K562 (cell line): ENCODE measurements around the gene GRIA4. TPM values are rescaled to one million over a fixed set of nuclear protein-coding genes. Genes with fewer than 3 reads are reported as not detected.

Experiments used
- ATAC-seq: fragments of 200-7000 bp; cut with Tn5 transposase; 3 replicates; pipeline ENCODE4 v1.9.1; 2020; ENCODE audit warnings: moderate library complexity
- BruUV-seq: library from RNA; stranded (reverse); fragments of 400-500 nt; replicated peaks from 2 replicates; lab custom pipeline; 2021; lab: Mats Ljungman, UMichigan
- CTCF ChIA-PET: fragments of 300-600 bp; formaldehyde crosslinking; extraction: SDS; loops from one replicate; lab custom pipeline; 2021; ENCODE audit warnings: low intra/inter-chr PET ratio; lab: Yijun Ruan, JAX
- POLR2A ChIA-PET: fragments of 300-600, 350-650 bp; sonication (Branson Sonifier 250); formaldehyde crosslinking; extraction: SDS; loops from one replicate; lab custom pipeline; 2021; ENCODE audit warnings: antibody characterized with exemption, inconsistent platforms; lab: Yijun Ruan, JAX
- DNase-seq, 4 experiments: peaks; one replicate each; pipeline versions ENCODE4 v3.0.0 to v3.0.0-alpha.2; 2011 to 2018; ENCODE audit warnings: low spot score in 3 of 4, mixed read lengths in 3 of 4; ENCODE audit errors: extremely low read depth in 1 of 4
- FAIRE-seq: peaks from 2 replicates; lab custom pipeline; 2011; peaks lifted over from hg19 to GRCh38; lab: Jason Lieb, UNC
- H2AFZ ChIP-seq: 2 replicates; pipeline ENCODE4 v1.6.0; 2011; ENCODE audit warnings: low read depth, low read length, control low read depth, inconsistent platforms
- H3K27ac ChIP-seq: fragments of 200-600 bp; 3 replicates; pipeline ENCODE4 v1.8.0; 2011; ENCODE audit warnings: low read depth, mild to moderate bottlenecking, control low read depth, inconsistent platforms, low read length, moderate library complexity, mixed read lengths; ENCODE audit errors: extremely low read depth
- H3K27me3 ChIP-seq, 2 experiments: fragments of 300-600 bp in 1 of 2; 2 replicates in 1 of 2; 3 replicates in 1 of 2; pipeline versions ENCODE4 v1.6.0 to v1.8.0; 2011; ENCODE audit warnings: inconsistent platforms in 2 of 2, low read length in 2 of 2, mild to moderate bottlenecking in 1 of 2, mixed read lengths in 1 of 2, moderate library complexity in 1 of 2; ENCODE audit not compliant: control insufficient read depth in 2 of 2, insufficient read depth in 2 of 2
- H3K36me3 ChIP-seq: fragments of 300-600 bp; 3 replicates; pipeline ENCODE4 v1.8.0; 2011; ENCODE audit warnings: mild to moderate bottlenecking, low read length, inconsistent platforms; ENCODE audit not compliant: control insufficient read depth, insufficient read depth
- H3K4me1 ChIP-seq, 2 experiments: fragments of 200-600 bp in 1 of 2; replicated peaks in 1 of 2; 2 replicates in 1 of 2; 3 replicates in 1 of 2; pipeline versions ENCODE4 v1.5.1 to v1.8.0; 2011; ENCODE audit warnings: inconsistent platforms in 2 of 2, low read length in 2 of 2, mild to moderate bottlenecking in 1 of 2, mixed read lengths in 1 of 2, moderate library complexity in 1 of 2; ENCODE audit not compliant: control insufficient read depth in 2 of 2, insufficient read depth in 2 of 2
- H3K4me2 ChIP-seq: 2 replicates; pipeline ENCODE4 v1.6.1; 2011; ENCODE audit warnings: low read length, control low read depth, inconsistent platforms, mixed read lengths; ENCODE audit not compliant: insufficient read depth
- H3K4me3 ChIP-seq: fragments of 200-600 bp; sonication (generic), shearing (Covaris generic); 2 replicates; pipeline ENCODE4 v1.5.1; 2016; ENCODE audit warnings: control low read depth, inconsistent platforms
- H3K79me2 ChIP-seq: fragments of 200-600 bp; 3 replicates; pipeline ENCODE4 v1.8.0; 2011; ENCODE audit warnings: low read length, inconsistent platforms; ENCODE audit not compliant: control insufficient read depth, insufficient read depth
- H3K9ac ChIP-seq, 2 experiments: 2 replicates each; pipeline versions ENCODE4 v1.6.0 to v1.6.1; 2011; ENCODE audit warnings: low read depth in 2 of 2, low read length in 2 of 2, control low read depth in 1 of 2, inconsistent platforms in 1 of 2, mild to moderate bottlenecking in 1 of 2, mixed read lengths in 1 of 2; ENCODE audit not compliant: insufficient read depth in 1 of 2
- H3K9me1 ChIP-seq: one replicate; pipeline ENCODE4 v1.6.0; 2011; ENCODE audit warnings: inconsistent platforms, mild to moderate bottlenecking, low read length, moderate library complexity; ENCODE audit not compliant: control insufficient read depth, insufficient read depth
- H3K9me3 ChIP-seq: replicated peaks from 2 replicates; pipeline ENCODE4 v1.5.1; 2011; ENCODE audit warnings: low read depth, low read length, inconsistent platforms; ENCODE audit not compliant: control insufficient read depth, insufficient read depth
- H4K20me1 ChIP-seq: replicated peaks from 2 replicates; pipeline ENCODE4 v1.6.1; 2011; ENCODE audit warnings: low read length, inconsistent platforms, mixed read lengths; ENCODE audit not compliant: control insufficient read depth, insufficient read depth
- BCOR ChIP-seq: fragments of 450-650 bp; IDR thresholded peaks from 2 replicates; pipeline ENCODE4 v1.6.1; 2016
- FOSL1 ChIP-seq: fragments of 200-800 bp; sonication (Bioruptor generic); conservative IDR thresholded peaks from 2 replicates; pipeline ENCODE4 v1.6.1; 2016; ENCODE audit warnings: missing genetic modification characterization, missing compliant biosample characterization
- HNRNPL ChIP-seq: fragments of 200-400 bp; formaldehyde crosslinking; IDR thresholded peaks from 2 replicates; pipeline ENCODE4 v1.6.1; 2017; ENCODE audit warnings: low read depth, mild to moderate bottlenecking, low read length
- IRF2 ChIP-seq: sonication (generic); formaldehyde crosslinking; IDR thresholded peaks from 2 replicates; pipeline ENCODE4 v1.8.1; 2022; ENCODE audit warnings: mild to moderate bottlenecking, missing genetic modification reagents
- MTA1 ChIP-seq: fragments of 450-650 bp; IDR thresholded peaks from 2 replicates; pipeline ENCODE4 v1.6.1; 2017; ENCODE audit warnings: borderline replicate concordance
- RBM25 ChIP-seq: fragments of 200-400 bp; formaldehyde crosslinking; IDR thresholded peaks from 2 replicates; pipeline ENCODE4 v1.6.1; 2018; ENCODE audit warnings: low read length, low read depth, moderate library complexity; ENCODE audit not compliant: severe bottlenecking
- RBM39 ChIP-seq: fragments of 200-400 bp; formaldehyde crosslinking; optimal IDR thresholded peaks from 2 replicates; pipeline ENCODE3; 2018; ENCODE audit warnings: low read depth, low read length
- SAFB2 ChIP-seq: fragments of 200-400 bp; formaldehyde crosslinking; IDR thresholded peaks from 2 replicates; pipeline ENCODE4 v1.6.1; 2018; ENCODE audit warnings: borderline replicate concordance, low read length, low read depth, moderate library complexity; ENCODE audit not compliant: severe bottlenecking
- SRSF9 ChIP-seq: fragments of 200-400 bp; formaldehyde crosslinking; IDR thresholded peaks from 2 replicates; pipeline ENCODE4 v1.6.1; 2017; ENCODE audit warnings: low read depth, low read length, borderline replicate concordance
- TARDBP ChIP-seq: fragments of 450-650 bp; IDR thresholded peaks from 2 replicates; pipeline ENCODE4 v1.6.1; 2016
- ZNF384 ChIP-seq: IDR thresholded peaks from 2 replicates; pipeline ENCODE4 v1.6.1; 2012; ENCODE audit warnings: low read depth, low read length, improper control_type of control experiment
- ZNF57 ChIP-seq: fragments of 450-650 bp; formaldehyde crosslinking; IDR thresholded peaks from 2 replicates; pipeline ENCODE4 v1.4.0; 2020; ENCODE audit warnings: mild to moderate bottlenecking, moderate library complexity
- WGBS: fragments of 100-300 bp; shearing (Covaris generic); methylation state at CpG from one replicate; pipeline ENCODE4 v1.1.6; 2016; ENCODE audit warnings: low coverage, mixed read lengths; ENCODE audit not compliant: insufficient coverage; ENCODE audit errors: missing lambda C conversion rate; 5-methylcytosine and 5-hydroxymethylcytosine counted together
- in situ Hi-C: fragments of 300-500 bp; cut with MboI; formaldehyde crosslinking; loops from 4 replicates; pipeline ENCODE4 v1.15.0; 2018; ENCODE audit warnings: inconsistent platforms, mixed read lengths
- intact Hi-C: fragments of 100-400 bp; cut with micrococcal nuclease; formaldehyde crosslinking; loops from 2 replicates; pipeline ENCODE4 v1.14.2; 2022
- polyA plus RNA-seq, 8 experiments: library from polyadenylated mRNA; depleted of rRNA in 4 of 8; stranded (reverse) in 5 of 8; unstranded in 3 of 8; fragments of >200 nt; fragmentation: Nextera tagmentation in 2 of 8; fragmentation: Illumina TruSeq in 1 of 8; extraction: Ambion mirVana in 2 of 8; extraction: Trizol in 1 of 8; gene quantifications; 2 replicates each; pipeline versions ENCODE4 v1.2.1 to v1.2.3, GENCODE V29; 2011 to 2014; ENCODE audit warnings: inconsistent platforms in 1 of 8, missing spikeins in 1 of 8
- total RNA-seq, 7 experiments: library from RNA; depleted of rRNA in 6 of 7; stranded (reverse); fragments of >200 nt in 6 of 7; fragmentation: Illumina TruSeq in 2 of 7; extraction: Trizol in 2 of 7; gene quantifications; 2 replicates each; pipeline versions ENCODE4 v1.2.1 to v1.2.3, GENCODE V29; 2011 to 2021; ENCODE audit warnings: low replicate concordance in 1 of 7
- TF ChIP-seq, protein P1 (sequence below): IDR thresholded peaks from 2 replicates; pipeline ENCODE4 v1.6.1; 2016; ENCODE audit warnings: missing genetic modification characterization, missing compliant biosample characterization
- TF ChIP-seq, protein P2 (sequence below): fragments of 450-650 bp; IDR thresholded peaks from 2 replicates; pipeline ENCODE4 v1.6.1; 2018; ENCODE audit warnings: mild to moderate bottlenecking, low read depth; ENCODE audit not compliant: partially characterized antibody
- TF ChIP-seq, protein P3 (sequence below), 2 experiments: fragments of 450-650 bp in 1 of 2; IDR thresholded peaks; 2 replicates each; pipeline ENCODE4 v1.6.1; 2011 to 2017; ENCODE audit warnings: low read depth in 2 of 2, antibody characterized with exemption in 1 of 2, borderline replicate concordance in 1 of 2, low read length in 1 of 2, mild to moderate bottlenecking in 1 of 2, mixed read lengths in 1 of 2; ENCODE audit not compliant: control insufficient read depth in 1 of 2

Gene GRIA4
- total and polyA plus RNA-seq, 9 of the 15 experiments (the other 6 are each of a cell fraction or from before 2014, with no cell fraction given) = not detected

DNA sequence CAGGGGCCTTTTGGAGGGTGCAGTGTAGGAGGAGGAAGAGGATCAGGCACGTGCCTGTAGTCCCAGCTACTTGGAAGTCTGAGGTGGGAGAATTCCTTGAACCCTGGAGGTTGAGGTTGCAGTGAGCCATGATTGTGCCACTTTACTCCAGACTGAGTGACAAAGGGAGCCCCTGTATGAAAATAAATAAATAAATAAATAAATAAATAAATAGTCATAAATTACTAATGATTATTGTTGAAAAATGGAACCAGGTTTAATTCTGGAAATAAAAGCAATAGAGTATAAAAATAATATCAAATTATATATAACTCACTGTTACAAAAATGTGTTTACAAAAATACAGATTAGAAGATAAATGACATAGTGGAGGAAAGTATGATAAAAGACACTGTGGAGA lies 37.9 kb downstream of the GRIA4 start (continued):
- TF ChIP-seq, protein P1, sequence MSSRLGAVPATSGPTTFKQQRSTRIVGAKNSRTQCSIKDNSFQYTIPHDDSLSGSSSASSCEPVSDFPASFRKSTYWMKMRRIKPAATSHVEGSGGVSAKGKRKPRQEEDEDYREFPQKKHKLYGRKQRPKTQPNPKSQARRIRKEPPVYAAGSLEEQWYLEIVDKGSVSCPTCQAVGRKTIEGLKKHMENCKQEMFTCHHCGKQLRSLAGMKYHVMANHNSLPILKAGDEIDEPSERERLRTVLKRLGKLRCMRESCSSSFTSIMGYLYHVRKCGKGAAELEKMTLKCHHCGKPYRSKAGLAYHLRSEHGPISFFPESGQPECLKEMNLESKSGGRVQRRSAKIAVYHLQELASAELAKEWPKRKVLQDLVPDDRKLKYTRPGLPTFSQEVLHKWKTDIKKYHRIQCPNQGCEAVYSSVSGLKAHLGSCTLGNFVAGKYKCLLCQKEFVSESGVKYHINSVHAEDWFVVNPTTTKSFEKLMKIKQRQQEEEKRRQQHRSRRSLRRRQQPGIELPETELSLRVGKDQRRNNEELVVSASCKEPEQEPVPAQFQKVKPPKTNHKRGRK = no peak
- TF ChIP-seq SAFB2 (no peak), RBM39 (no peak), SRSF9 (no peak), MTA1 (no peak)
- TF ChIP-seq, protein P2, sequence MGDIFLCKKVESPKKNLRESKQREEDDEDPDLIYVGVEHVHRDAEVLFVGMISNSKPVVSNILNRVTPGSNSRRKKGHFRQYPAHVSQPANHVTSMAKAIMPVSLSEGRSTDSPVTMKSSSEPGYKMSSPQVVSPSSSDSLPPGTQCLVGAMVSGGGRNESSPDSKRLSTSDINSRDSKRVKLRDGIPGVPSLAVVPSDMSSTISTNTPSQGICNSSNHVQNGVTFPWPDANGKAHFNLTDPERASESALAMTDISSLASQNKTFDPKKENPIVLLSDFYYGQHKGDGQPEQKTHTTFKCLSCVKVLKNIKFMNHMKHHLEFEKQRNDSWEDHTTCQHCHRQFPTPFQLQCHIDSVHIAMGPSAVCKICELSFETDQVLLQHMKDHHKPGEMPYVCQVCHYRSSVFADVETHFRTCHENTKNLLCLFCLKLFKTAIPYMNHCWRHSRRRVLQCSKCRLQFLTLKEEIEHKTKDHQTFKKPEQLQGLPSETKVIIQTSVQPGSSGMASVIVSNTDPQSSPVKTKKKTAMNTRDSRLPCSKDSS = no peak

DNA sequence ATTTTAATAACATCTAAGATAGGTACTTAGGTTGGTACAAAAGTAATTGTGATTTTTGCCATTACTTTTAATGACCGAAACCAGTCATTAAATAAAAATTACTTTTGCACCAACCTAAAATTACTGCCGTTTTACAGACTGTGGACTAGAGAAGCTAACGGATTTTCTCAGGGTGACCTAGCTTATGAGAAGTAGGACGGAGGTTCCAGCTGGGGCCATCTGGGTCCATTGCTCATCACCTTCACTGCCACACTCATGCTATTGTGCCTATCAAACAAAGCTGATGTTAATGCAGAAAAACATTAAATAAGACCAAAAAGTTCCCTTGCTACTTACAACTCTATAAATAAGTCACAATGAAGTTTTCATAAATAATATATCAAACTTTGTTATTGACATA lies 38.9 kb downstream of the GRIA4 start:
- Histone ChIP-seq H3K27me3 (no peaks in the 10 kb centered on the region), H3K4me1 (no peaks in the 10 kb centered on the region), H3K36me3 (no peaks in the 10 kb centered on the region), H3K9me1 (no peaks in the 10 kb centered on the region), H3K9me3 (no peaks in the 10 kb centered on the region; the same call in 1 of the 2 replicates), H3K27ac (no peak overlapping the region), H3K9ac (no peak overlapping the region), H2AFZ (no peak overlapping the region), H3K4me2 (no peak overlapping the region), H3K4me3 (no peak overlapping the region), H3K79me2 (no peaks in the 10 kb centered on the region), H4K20me1 (no peaks in the 10 kb centered on the region)
- intact Hi-C loops (no loop called here), in situ Hi-C loops (no loop called here)
- ChIA-PET POLR2A (no interaction called here), CTCF (no interaction called here)
- DNase-seq (no peak), FAIRE-seq (no peak), ATAC-seq (no peak)
- 1% methylated on average over 4 of the region's 4 CpGs for WGBS
- BruUV-seq = no TSS peak
- TF ChIP-seq TARDBP = no peak
- TF ChIP-seq ZNF57 = no peak
- TF ChIP-seq IRF2 (CRISPR knock-in tag) = no peak
- TF ChIP-seq, protein P3, sequence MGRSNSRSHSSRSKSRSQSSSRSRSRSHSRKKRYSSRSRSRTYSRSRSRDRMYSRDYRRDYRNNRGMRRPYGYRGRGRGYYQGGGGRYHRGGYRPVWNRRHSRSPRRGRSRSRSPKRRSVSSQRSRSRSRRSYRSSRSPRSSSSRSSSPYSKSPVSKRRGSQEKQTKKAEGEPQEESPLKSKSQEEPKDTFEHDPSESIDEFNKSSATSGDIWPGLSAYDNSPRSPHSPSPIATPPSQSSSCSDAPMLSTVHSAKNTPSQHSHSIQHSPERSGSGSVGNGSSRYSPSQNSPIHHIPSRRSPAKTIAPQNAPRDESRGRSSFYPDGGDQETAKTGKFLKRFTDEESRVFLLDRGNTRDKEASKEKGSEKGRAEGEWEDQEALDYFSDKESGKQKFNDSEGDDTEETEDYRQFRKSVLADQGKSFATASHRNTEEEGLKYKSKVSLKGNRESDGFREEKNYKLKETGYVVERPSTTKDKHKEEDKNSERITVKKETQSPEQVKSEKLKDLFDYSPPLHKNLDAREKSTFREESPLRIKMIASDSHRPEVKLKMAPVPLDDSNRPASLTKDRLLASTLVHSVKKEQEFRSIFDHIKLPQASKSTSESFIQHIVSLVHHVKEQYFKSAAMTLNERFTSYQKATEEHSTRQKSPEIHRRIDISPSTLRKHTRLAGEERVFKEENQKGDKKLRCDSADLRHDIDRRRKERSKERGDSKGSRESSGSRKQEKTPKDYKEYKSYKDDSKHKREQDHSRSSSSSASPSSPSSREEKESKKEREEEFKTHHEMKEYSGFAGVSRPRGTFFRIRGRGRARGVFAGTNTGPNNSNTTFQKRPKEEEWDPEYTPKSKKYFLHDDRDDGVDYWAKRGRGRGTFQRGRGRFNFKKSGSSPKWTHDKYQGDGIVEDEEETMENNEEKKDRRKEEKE (IDR thresholded peaks at IDR 0.05; ENCODE audit: borderline replicate concordance in 1 of 2, control insufficient read depth in 1 of 2, low read depth in 2 of 2, low read length in 1 of 2) = no peak
- no peak for TF ChIP-seq RBM25
- TF ChIP-seq BCOR = no peak
- TF ChIP-seq ZNF384 = no peak
- TF ChIP-seq MTA1 = no peak
- TF ChIP-seq FOSL1 (tag) = no peak
- no peak for TF ChIP-seq HNRNPL
